Left lobe of liver (tissue), 2 donors: Measurements from ENCODE around the gene CACNA1A. TPM values are rescaled to one million over a fixed set of nuclear protein-coding genes. Genes with fewer than 3 reads are reported as not detected.
A peak's percentile ranks its signal among the peaks of the same experiment; 100 is the strongest.

ENCODE experiments used
- ATAC-seq: fragments of 200-7000 bp; cut with Tn5 transposase; one replicate; pipeline ENCODE4 v1.9.1; 2020; ENCODE audit warnings: mild to moderate bottlenecking, moderate library complexity
- DNase-seq: peaks from one replicate; pipeline ENCODE4 v3.0.0-alpha.2; 2020; ENCODE audit warnings: low spot score
- total RNA-seq: library from RNA; stranded (reverse); gene quantifications from one replicate; pipeline ENCODE4 v1.2.1, GENCODE V29; 2021
- donor health status: DM: no; HTN: no; CAD: no; lungs with moderate emphysema.
- donor health status: DM: no; HTN: yes; CAD: no.

CACNA1A gene
- total RNA-seq, 1 donor from 2014 or later = 0.30 TPM

- DNase-seq (no peak), ATAC-seq (no peak)
These were observed 188.1 kb downstream of the CACNA1A start for GRCh38 chr19:13318190-13318589.

- ATAC-seq (peak; percentile 57), DNase-seq (no peak)
These were observed 190.8 kb downstream of the CACNA1A start for GRCh38 chr19:13315495-13315894.

GRCh38 chr19:13314761-13315160 lies 191.5 kb downstream of the CACNA1A start:
- no peak for DNase-seq

GRCh38 chr19:13313875-13314274 lies 192.4 kb downstream of the CACNA1A start:
- ATAC-seq = no peak
- no peak for DNase-seq

More at GRCh38 chr19:13314761-13315160, 191.5 kb downstream of the CACNA1A start:
- ATAC-seq = no peak

GRCh38 chr19:13309864-13310263 lies 196.4 kb downstream of the CACNA1A start:
- ATAC-seq (no peak), DNase-seq (no peak)

- DNase-seq = no peak
- ATAC-seq = no peak
These were observed 202.7 kb downstream of the CACNA1A start for GRCh38 chr19:13303381-13304129.

- no peak for DNase-seq
These were observed 203.6 kb downstream of the CACNA1A start for GRCh38 chr19:13302526-13303270.

GRCh38 chr19:13301627-13302334 lies 204.5 kb downstream of the CACNA1A start:
- no peak for ATAC-seq
- DNase-seq = no peak

More at GRCh38 chr19:13302526-13303270, 203.6 kb downstream of the CACNA1A start:
- ATAC-seq = peak; percentile 26

- ATAC-seq (no peak), DNase-seq (no peak)
These were observed 205.8 kb downstream of the CACNA1A start for GRCh38 chr19:13300421-13301030.

GRCh38 chr19:13299838-13300237 lies 206.4 kb downstream of the CACNA1A start:
- ATAC-seq (no peak), DNase-seq (no peak)

- DNase-seq = no peak
- no peak for ATAC-seq
These were observed 207.5 kb downstream of the CACNA1A start for GRCh38 chr19:13298565-13299481.

GRCh38 chr19:13297023-13297422 lies 209.3 kb downstream of the CACNA1A start:
- ATAC-seq (no peak), DNase-seq (no peak)

GRCh38 chr19:13294812-13295567 lies 211.3 kb downstream of the CACNA1A start:
- DNase-seq (no peak), ATAC-seq (no peak)

- no peak for DNase-seq
- ATAC-seq = no peak
These were observed 214.4 kb downstream of the CACNA1A start for GRCh38 chr19:13291913-13292312.

GRCh38 chr19:13290741-13291140 lies 215.5 kb downstream of the CACNA1A start:
- no peak for DNase-seq
- no peak for ATAC-seq

- ATAC-seq (no peak), DNase-seq (no peak)
These were observed 217.0 kb downstream of the CACNA1A start for GRCh38 chr19:13289295-13289694.

GRCh38 chr19:13286195-13286985 lies 219.9 kb downstream of the CACNA1A start:
- no peak for ATAC-seq
- no peak for DNase-seq
